Endothelial cell of umbilical vein (primary cell): Measurements from ENCODE around the gene CARS1.

ENCODE experiments used
- EZH2 ChIP-seq: IDR thresholded peaks from 2 replicates; pipeline ENCODE4 v1.6.1; 2012; ENCODE audit warnings: borderline replicate concordance, low read depth, mild to moderate bottlenecking, moderate library complexity, low read length, inconsistent platforms; ENCODE audit not compliant: severe bottlenecking
- GATA2 ChIP-seq: IDR thresholded peaks from 2 replicates; pipeline ENCODE4 v1.7.0; 2011; ENCODE audit warnings: low read depth, mild to moderate bottlenecking, moderate library complexity, mixed read lengths, low read length; ENCODE audit not compliant: insufficient read length, insufficient read depth
- JUN ChIP-seq: IDR thresholded peaks from 2 replicates; pipeline ENCODE4 v1.6.1; 2011; ENCODE audit warnings: borderline replicate concordance, low read depth; ENCODE audit not compliant: insufficient read length, insufficient read depth
- POLR2A ChIP-seq: IDR thresholded peaks from 2 replicates; pipeline ENCODE4 v1.6.1; 2012; ENCODE audit warnings: low read depth, mild to moderate bottlenecking, control low read depth, low read length
- POLR2AphosphoS5 ChIP-seq: IDR thresholded peaks from 2 replicates; pipeline ENCODE4 v1.6.1; 2012; ENCODE audit warnings: low read depth, mild to moderate bottlenecking, control low read depth, low read length, moderate library complexity; ENCODE audit not compliant: insufficient read depth
- TF ChIP-seq, protein P1 (sequence below), 2 donors: IDR thresholded peaks; 1 replicate in 1 of 2; 2 replicates in 1 of 2; pipeline ENCODE4 v1.5.1; 2011; ENCODE audit warnings: low read length in 2 of 2, mild to moderate bottlenecking in 2 of 2, moderate library complexity in 2 of 2, control low read depth in 1 of 2, inconsistent platforms in 1 of 2, low read depth in 1 of 2; ENCODE audit not compliant: insufficient read depth in 1 of 2; ENCODE audit errors: extremely low read depth in 1 of 2
- TF ChIP-seq, protein P2 (sequence below): IDR thresholded peaks from 2 replicates; pipeline ENCODE4 v1.6.1; 2011; ENCODE audit not compliant: insufficient read depth, insufficient read length

DNA sequence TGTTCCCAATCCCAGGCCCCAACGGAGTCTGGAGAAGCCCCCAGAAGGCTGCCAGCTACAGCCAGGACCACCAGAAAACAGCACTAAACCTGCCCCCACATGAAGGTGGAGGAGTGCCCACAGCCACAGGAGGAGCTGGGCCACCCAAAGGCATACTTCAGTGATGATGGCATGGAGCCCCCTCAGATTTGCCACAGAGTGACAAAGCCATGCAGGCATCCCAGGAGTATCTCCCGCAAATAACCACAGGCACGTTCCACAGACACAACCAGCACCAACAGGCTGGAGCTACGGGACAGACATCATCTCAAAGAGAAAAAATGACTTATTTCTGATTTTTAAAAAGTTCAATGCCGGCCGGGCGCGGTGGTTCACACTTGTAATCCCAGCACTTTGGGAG lies 10.6 kb downstream of the CARS1 start:
- no peak for TF ChIP-seq POLR2AphosphoS5
- TF ChIP-seq, protein P1, sequence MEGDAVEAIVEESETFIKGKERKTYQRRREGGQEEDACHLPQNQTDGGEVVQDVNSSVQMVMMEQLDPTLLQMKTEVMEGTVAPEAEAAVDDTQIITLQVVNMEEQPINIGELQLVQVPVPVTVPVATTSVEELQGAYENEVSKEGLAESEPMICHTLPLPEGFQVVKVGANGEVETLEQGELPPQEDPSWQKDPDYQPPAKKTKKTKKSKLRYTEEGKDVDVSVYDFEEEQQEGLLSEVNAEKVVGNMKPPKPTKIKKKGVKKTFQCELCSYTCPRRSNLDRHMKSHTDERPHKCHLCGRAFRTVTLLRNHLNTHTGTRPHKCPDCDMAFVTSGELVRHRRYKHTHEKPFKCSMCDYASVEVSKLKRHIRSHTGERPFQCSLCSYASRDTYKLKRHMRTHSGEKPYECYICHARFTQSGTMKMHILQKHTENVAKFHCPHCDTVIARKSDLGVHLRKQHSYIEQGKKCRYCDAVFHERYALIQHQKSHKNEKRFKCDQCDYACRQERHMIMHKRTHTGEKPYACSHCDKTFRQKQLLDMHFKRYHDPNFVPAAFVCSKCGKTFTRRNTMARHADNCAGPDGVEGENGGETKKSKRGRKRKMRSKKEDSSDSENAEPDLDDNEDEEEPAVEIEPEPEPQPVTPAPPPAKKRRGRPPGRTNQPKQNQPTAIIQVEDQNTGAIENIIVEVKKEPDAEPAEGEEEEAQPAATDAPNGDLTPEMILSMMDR (IDR thresholded peaks at IDR 0.05; ENCODE audit: extremely low read depth in 1 of 2, insufficient read depth in 1 of 2, low read depth in 1 of 2, low read length in 2 of 2): no peak
- TF ChIP-seq EZH2: no peak
- no peak for TF ChIP-seq POLR2A
- TF ChIP-seq GATA2: no peak
- TF ChIP-seq, protein P2, sequence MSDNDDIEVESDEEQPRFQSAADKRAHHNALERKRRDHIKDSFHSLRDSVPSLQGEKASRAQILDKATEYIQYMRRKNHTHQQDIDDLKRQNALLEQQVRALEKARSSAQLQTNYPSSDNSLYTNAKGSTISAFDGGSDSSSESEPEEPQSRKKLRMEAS: no peak
- TF ChIP-seq JUN: no peak
